HepG2 (cell line): ENCODE measurements around the gene SMC1B.

Experiments
- CREB1 ChIP-seq, 2 experiments: fragments of 450-650 bp in 1 of 2; IDR thresholded peaks; 2 replicates each; pipeline ENCODE4 v1.6.1; 2016 to 2017; ENCODE audit warnings: control low read depth in 1 of 2, mild to moderate bottlenecking in 1 of 2, missing compliant biosample characterization in 1 of 2, missing genetic modification characterization in 1 of 2
- CTCF ChIP-seq: sonication (generic); formaldehyde crosslinking; IDR thresholded peaks from 2 replicates; pipeline ENCODE4 v1.5.0; 2020; ENCODE audit warnings: mild to moderate bottlenecking, missing genetic modification reagents, moderate library complexity
- FOXO4 ChIP-seq: sonication (generic); formaldehyde crosslinking; conservative IDR thresholded peaks from 2 replicates; pipeline ENCODE4 v1.8.1; 2023; ENCODE audit warnings: missing genetic modification reagents
- POLR2AphosphoS5 ChIP-seq: IDR thresholded peaks from 2 replicates; pipeline ENCODE4 v1.6.1; 2012; ENCODE audit warnings: low read depth, low read length
- STAG1 ChIP-seq: sonication (generic); formaldehyde crosslinking; IDR thresholded peaks from 2 replicates; pipeline ENCODE4 v1.4.0; 2020; ENCODE audit warnings: missing genetic modification reagents
- TCF12 ChIP-seq, 2 experiments: fragments of 450-650 bp in 1 of 2; sonication (generic) in 1 of 2; formaldehyde crosslinking in 1 of 2; IDR thresholded peaks; 2 replicates each; pipeline versions ENCODE4 v1.6.1 to v1.8.0; 2017 to 2022; ENCODE audit warnings: antibody characterized with exemption in 1 of 2, mild to moderate bottlenecking in 1 of 2, missing genetic modification reagents in 1 of 2, moderate library complexity in 1 of 2
- ZNF256 ChIP-seq: sonication (generic); formaldehyde crosslinking; conservative IDR thresholded peaks from 2 replicates; pipeline ENCODE4 v1.4.0; 2020; ENCODE audit warnings: missing genetic modification reagents

GRCh38 chr22:45304971-45305370 is 108.4 kb downstream of the SMC1B start:
- TF ChIP-seq STAG1 (CRISPR knock-in tag), result no peak
- TF ChIP-seq CREB1 (IDR thresholded peaks at IDR 0.05), result no peak
- no peak for TF ChIP-seq CREB1 (CRISPR knock-in tag; IDR thresholded peaks at IDR 0.05)
- no peak for TF ChIP-seq CTCF (CRISPR knock-in tag)
- no peak for TF ChIP-seq POLR2AphosphoS5
- TF ChIP-seq TCF12 (IDR thresholded peaks at IDR 0.05), result no peak
- TF ChIP-seq TCF12 (CRISPR knock-in tag; IDR thresholded peaks at IDR 0.05), result no peak
- TF ChIP-seq FOXO4, result no peak
- TF ChIP-seq ZNF256, result no peak
